Vagina (tissue), 2 donors: Measurements from ENCODE around the gene ATP6V0E1. TPM values are rescaled to one million over a fixed set of nuclear protein-coding genes. Genes with fewer than 3 reads are reported as not detected.

Source experiments
- DNase-seq, 2 donors: peaks; one replicate each; pipeline ENCODE4 v3.0.0-alpha.2; 2017; ENCODE audit errors: extremely low spot score in 2 of 2
- H3K27ac ChIP-seq: fragments of 200-600 bp; sonication (generic); one replicate; pipeline ENCODE4 v1.5.1; 2019
- H3K27me3 ChIP-seq: fragments of 200-600 bp; sonication (generic); one replicate; pipeline ENCODE4 v1.5.1; 2019
- H3K36me3 ChIP-seq, 2 donors: fragments of 200-600 bp; sonication (generic); one replicate each; pipeline ENCODE4 v1.5.1; 2017 to 2019
- H3K4me1 ChIP-seq: fragments of 200-600 bp; sonication (generic); one replicate; pipeline ENCODE4 v1.5.1; 2019
- H3K4me3 ChIP-seq, 2 donors: fragments of 200-600 bp; sonication (generic); 1 replicate in 1 of 2; 2 replicates in 1 of 2; pipeline ENCODE4 v1.5.1; 2016 to 2019
- H3K9me3 ChIP-seq: fragments of 200-600 bp; sonication (generic); one replicate; pipeline ENCODE4 v1.5.1; 2019
- CTCF ChIP-seq, 3 experiments: fragments of 450-650 bp in 2 of 3; fragments of 200-600 bp in 1 of 3; sonication (generic) in 1 of 3; IDR thresholded peaks; one replicate each; pipeline ENCODE4 v1.5.1; 2017 to 2019; ENCODE audit warnings: antibody characterized with exemption in 3 of 3, mild to moderate bottlenecking in 2 of 3, moderate library complexity in 2 of 3
- POLR2A ChIP-seq, 2 donors: fragments of 450-650 bp; IDR thresholded peaks; one replicate each; pipeline ENCODE4 v1.6.1; 2017; ENCODE audit warnings: antibody characterized with exemption in 2 of 2, mild to moderate bottlenecking in 2 of 2, moderate library complexity in 2 of 2
- POLR2AphosphoS5 ChIP-seq, 2 donors: sonication (generic); formaldehyde crosslinking; IDR thresholded peaks; one replicate each; pipeline ENCODE4 v1.9.0; 2017; ENCODE audit warnings: antibody characterized with exemption in 2 of 2, mild to moderate bottlenecking in 2 of 2, low read depth in 1 of 2; ENCODE audit not compliant: insufficient read depth in 1 of 2
- intact Hi-C: fragments of 100-400 bp; cut with DNase I; formaldehyde crosslinking; loops from one replicate; pipeline ENCODE4 v1.15.1; 2023
- total RNA-seq: library from RNA; depleted of rRNA; stranded (reverse); fragments of >200 nt; gene quantifications from one replicate; pipeline ENCODE4 v1.2.3, GENCODE V29; 2016

The ATP6V0E1 gene
- total RNA-seq, 1 donor from 2014 or later, result 121 TPM

- peaks cover 29% of the 10 kb centered on the region for H3K4me1 ChIP-seq
- H3K27ac ChIP-seq, result no peak overlapping the region
- intact Hi-C loops, result loop anchor here (5.0 kb wide), 1 partner anchor 38 kb away; no protein-coding TSS in a partner anchor
- H3K4me3 ChIP-seq, result peak overlapping the region; percentile 100
- no peaks in the 10 kb centered on the region for H3K36me3 ChIP-seq
- no peaks in the 10 kb centered on the region for H3K9me3 ChIP-seq
- TF ChIP-seq POLR2AphosphoS5 (IDR thresholded peaks at IDR 0.05; ENCODE audit: insufficient read depth in 1 of 2, low read depth in 1 of 2), result no peak
- TF ChIP-seq CTCF (IDR thresholded peaks at IDR 0.05), result no peak
- no peak for DNase-seq
- H3K27me3 ChIP-seq, result no peaks in the 10 kb centered on the region
Observed at GRCh38 chr5:173055722-173055982, 72.1 kb downstream of the ATP6V0E1 start.

- peak; percentile 98 to 99 for DNase-seq
- Histone ChIP-seq H3K4me1 (peaks cover 29% of the 10 kb centered on the region), H3K27me3 (no peaks in the 10 kb centered on the region), H3K9me3 (no peaks in the 10 kb centered on the region), H3K36me3 (no peaks in the 10 kb centered on the region), H3K27ac (peak within 1 kb of the TSS; percentile 100), H3K4me3 (peak within 1 kb of the TSS; percentile 100)
- intact Hi-C loops, result loop anchor here (1.0 to 5.0 kb wide), 3 partner anchors 39 to 763 kb away; no protein-coding TSS in a partner anchor
- no peak for TF ChIP-seq CTCF (IDR thresholded peaks at IDR 0.05)
- peak; percentile 94 to 99 for TF ChIP-seq POLR2AphosphoS5 (IDR thresholded peaks at IDR 0.05; ENCODE audit: insufficient read depth in 1 of 2, low read depth in 1 of 2)
- TF ChIP-seq POLR2A (IDR thresholded peaks at IDR 0.05), result peak in 1 of 2 donors; percentile 27
Observed at GRCh38 chr5:173055983-173056782, 72.6 kb downstream of the ATP6V0E1 start, which contains the start of gene CREBRF. TSS of gene CREBRF (plus strand) at chr5:173056352. CDS start at chr5:173080776, 24,424 bp downstream.

- H3K4me1 ChIP-seq, result peaks cover 29% of the 10 kb centered on the region
- no peaks in the 10 kb centered on the region for H3K9me3 ChIP-seq
- intact Hi-C loops, result loop anchor here (1.0 to 5.0 kb wide), 3 partner anchors 39 to 764 kb away; no protein-coding TSS in a partner anchor
- no peak for TF ChIP-seq CTCF (IDR thresholded peaks at IDR 0.05)
- TF ChIP-seq POLR2A (IDR thresholded peaks at IDR 0.05), result peak in 1 of 2 donors; percentile 27
- no peak for TF ChIP-seq POLR2AphosphoS5 (IDR thresholded peaks at IDR 0.05; ENCODE audit: insufficient read depth in 1 of 2, low read depth in 1 of 2)
- peak overlapping the region; percentile 100 for H3K4me3 ChIP-seq
- peak overlapping the region; percentile 100 for H3K27ac ChIP-seq
- no peak for DNase-seq
- H3K27me3 ChIP-seq, result no peaks in the 10 kb centered on the region
- H3K36me3 ChIP-seq, result no peaks in the 10 kb centered on the region
Observed at GRCh38 chr5:173056783-173057061, 73.2 kb downstream of the ATP6V0E1 start.

GRCh38 chr5:173057062-173057924 is 73.7 kb downstream of the ATP6V0E1 start:
- TF ChIP-seq POLR2A (IDR thresholded peaks at IDR 0.05), result no peak
- TF ChIP-seq CTCF (IDR thresholded peaks at IDR 0.05), result no peak
- TF ChIP-seq POLR2AphosphoS5 (IDR thresholded peaks at IDR 0.05; ENCODE audit: insufficient read depth in 1 of 2, low read depth in 1 of 2), result peak; percentile 80 to 85
- H3K4me3 ChIP-seq, result peak overlapping the region; percentile 100
- DNase-seq, result peak; percentile 99 to 100
- no peaks in the 10 kb centered on the region for H3K27me3 ChIP-seq
- H3K27ac ChIP-seq, result peak overlapping the region; percentile 100
- intact Hi-C loops, result loop anchor here (2.0 to 5.0 kb wide), 2 partner anchors 40 to 764 kb away; no protein-coding TSS in a partner anchor
- no peaks in the 10 kb centered on the region for H3K36me3 ChIP-seq
- no peaks in the 10 kb centered on the region for H3K9me3 ChIP-seq
- H3K4me1 ChIP-seq, result peaks cover 29% of the 10 kb centered on the region
